MM.1S (cell line): ENCODE results near the gene SMC1B.

Source experiments
- EZH2 ChIP-seq: fragments of 300-600 bp; sonication (generic); optimal IDR thresholded peaks from 2 replicates; pipeline ENCODE3; 2017; ENCODE audit warnings: low read depth, mild to moderate bottlenecking, antibody characterized with exemption, low read length, mixed read lengths
- EZH2phosphoT487 ChIP-seq: fragments of 300-600 bp; sonication (generic); IDR thresholded peaks from 2 replicates; pipeline ENCODE4 v1.6.1; 2018; ENCODE audit warnings: antibody characterized with exemption, low read length
- TF ChIP-seq, protein P1 (sequence below): fragments of 300-600 bp; sonication (generic); IDR thresholded peaks from 2 replicates; pipeline ENCODE4 v1.5.1; 2016; ENCODE audit warnings: antibody characterized with exemption, low read length, mixed read lengths

DNA sequence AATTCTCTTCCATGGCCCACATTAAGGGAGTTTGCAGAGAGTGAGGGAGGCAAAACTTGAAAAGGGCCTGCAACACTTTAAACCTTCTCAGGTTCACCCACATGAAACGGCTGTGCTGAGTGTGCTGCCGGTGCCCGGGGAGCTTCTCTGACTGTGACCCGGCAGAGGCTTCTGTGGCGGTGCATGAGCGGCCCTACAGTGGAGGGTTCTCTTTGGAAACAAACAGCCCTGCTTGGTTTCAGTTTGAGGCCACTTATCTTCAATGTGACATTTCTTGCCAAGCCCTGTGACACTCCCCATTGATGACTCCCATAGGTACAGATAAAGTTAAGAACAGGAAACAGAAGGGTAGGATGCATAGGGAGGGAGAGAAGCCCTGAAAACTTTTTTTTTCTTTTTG is 71.9 kb downstream of the SMC1B start:
- no peak for TF ChIP-seq EZH2
- TF ChIP-seq, protein P1, sequence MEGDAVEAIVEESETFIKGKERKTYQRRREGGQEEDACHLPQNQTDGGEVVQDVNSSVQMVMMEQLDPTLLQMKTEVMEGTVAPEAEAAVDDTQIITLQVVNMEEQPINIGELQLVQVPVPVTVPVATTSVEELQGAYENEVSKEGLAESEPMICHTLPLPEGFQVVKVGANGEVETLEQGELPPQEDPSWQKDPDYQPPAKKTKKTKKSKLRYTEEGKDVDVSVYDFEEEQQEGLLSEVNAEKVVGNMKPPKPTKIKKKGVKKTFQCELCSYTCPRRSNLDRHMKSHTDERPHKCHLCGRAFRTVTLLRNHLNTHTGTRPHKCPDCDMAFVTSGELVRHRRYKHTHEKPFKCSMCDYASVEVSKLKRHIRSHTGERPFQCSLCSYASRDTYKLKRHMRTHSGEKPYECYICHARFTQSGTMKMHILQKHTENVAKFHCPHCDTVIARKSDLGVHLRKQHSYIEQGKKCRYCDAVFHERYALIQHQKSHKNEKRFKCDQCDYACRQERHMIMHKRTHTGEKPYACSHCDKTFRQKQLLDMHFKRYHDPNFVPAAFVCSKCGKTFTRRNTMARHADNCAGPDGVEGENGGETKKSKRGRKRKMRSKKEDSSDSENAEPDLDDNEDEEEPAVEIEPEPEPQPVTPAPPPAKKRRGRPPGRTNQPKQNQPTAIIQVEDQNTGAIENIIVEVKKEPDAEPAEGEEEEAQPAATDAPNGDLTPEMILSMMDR: no peak
- TF ChIP-seq EZH2phosphoT487: no peak
